Fibroblast of skin of scalp (primary cell): ENCODE data around the gene EIF6.
A peak's percentile ranks its signal among the peaks of the same experiment; 100 is the strongest.

Experiments
- DNase-seq: peaks from one replicate; pipeline ENCODE4 v3.0.0-alpha.2; 2013

The EIF6 gene

DNA sequence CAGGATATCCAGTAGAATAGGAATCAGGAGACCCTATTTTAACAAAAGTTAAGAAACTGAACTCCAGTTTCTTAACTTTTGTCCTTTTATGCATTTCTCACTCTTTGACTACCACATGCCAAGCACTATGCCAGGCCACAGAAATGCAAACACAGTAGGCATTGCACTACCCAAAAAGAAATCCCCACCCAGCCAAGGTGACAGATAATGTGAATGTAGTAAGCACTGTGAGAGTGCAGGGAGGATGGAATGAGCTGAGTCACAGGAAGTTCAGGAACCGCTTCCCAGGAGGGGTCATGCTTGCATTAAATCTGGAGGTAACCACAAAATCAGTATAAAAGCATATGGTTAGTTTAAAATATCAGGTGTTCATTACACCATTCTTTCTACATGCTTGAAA lies 27.7 kb upstream of the EIF6 start:
- DNase-seq: peak; percentile 87

GRCh38 chr20:35311822-35312221 lies 27.2 kb upstream of the EIF6 start:
- DNase-seq: no peak

DNA sequence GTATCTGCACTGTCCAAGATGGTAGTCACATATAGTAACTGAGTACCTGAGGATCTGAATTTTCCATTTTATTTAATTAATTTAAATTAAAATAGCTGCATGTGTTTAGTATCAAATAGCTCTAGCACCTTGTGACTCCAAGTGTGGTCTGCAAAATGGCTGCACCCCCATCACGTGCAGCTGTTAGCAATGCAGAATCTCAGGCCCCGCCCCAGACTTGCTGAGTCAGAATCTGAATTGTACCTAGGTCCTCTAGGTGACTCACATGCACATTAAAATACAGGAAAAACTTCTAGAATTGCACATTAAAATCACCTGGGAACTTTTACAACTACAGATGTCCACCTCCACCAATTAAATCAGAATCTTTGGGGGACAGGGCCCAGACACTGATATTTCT lies 26.8 kb upstream of the EIF6 start:
- no peak for DNase-seq

GRCh38 chr20:35307666-35308653 lies 23.4 kb upstream of the EIF6 start:
- peak; percentile 94 for DNase-seq

DNA sequence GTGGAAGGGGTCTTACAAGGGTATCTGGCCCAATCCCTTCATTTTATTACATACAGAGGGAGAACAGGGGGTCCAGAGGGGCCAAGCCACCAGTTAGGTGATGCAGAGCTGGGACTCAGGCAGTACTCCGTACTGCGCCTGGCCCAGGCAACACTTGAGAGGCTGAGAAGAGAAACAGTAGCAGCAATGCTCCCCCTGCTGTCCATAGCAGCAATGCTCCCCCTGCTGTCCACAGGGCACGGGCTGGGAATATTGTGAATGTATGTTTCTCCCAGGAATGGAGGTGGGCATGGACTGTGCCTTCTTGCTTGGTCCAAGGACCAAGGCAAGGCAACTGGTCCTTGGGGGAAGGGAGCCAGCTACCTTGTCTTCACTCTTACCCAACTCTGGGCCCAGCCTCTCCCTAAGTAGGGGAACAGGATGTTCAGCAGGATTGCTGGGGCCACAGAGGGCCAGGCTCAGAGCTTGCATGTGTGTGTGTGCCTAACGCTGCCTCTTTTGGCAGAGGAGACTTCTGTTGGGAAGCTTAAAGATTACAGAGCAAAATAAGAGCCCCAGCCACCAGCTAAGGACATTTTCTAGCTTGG lies 22.5 kb upstream of the EIF6 start:
- DNase-seq: peak; percentile 87

GRCh38 chr20:35305682-35306556 lies 21.3 kb upstream of the EIF6 start:
- DNase-seq: peak; percentile 100

GRCh38 chr20:35304956-35305355 lies 20.4 kb upstream of the EIF6 start:
- DNase-seq: no peak

- DNase-seq: peak; percentile 91
Observed at GRCh38 chr20:35303735-35304491, 19.3 kb upstream of the EIF6 start.

- DNase-seq: no peak
Observed at GRCh38 chr20:35303382-35303734, 18.8 kb upstream of the EIF6 start.

DNA sequence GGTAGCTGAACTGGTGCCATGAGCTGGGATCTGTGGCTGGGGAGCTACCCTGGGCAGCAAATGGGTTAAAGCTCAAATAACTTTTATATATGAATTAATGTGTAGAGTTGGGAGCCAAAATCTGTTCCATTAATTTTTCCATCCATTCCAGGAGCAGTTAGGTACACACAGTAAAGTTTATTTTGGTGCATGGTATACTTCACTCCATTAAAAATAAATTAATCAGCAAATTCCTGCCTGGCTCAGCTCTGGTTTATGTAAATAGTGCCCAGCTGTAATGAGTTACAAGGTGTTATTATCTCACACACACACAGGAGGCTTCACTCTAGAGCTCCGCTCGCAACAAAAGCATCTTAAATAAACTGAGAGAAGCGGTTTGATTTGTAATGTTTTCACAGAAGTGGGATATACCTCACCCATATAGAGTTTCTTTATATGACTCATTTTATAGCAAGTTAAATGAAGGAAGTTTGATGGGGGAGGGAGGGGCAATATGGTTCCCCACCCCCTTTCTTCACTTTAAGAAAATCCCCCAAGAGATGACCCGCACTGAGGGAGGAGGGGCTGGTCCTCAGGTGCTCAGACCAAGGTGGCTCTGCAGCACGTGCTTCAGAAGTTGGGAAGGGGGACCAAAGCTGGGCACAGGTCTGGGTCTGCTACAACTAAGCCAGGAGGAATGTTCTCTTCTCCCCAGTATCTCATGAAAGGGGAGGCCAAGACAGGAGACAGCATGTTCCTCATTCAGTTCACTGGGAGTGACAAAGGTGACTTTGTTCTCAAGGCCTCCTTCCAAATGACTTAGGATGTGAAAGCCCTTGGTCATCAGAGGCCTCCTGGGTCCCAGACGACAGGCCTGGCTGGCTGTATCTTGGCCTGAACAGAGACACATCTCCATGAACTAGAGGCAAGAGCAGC lies 18.1 kb upstream of the EIF6 start:
- peak; percentile 75 for DNase-seq

DNA sequence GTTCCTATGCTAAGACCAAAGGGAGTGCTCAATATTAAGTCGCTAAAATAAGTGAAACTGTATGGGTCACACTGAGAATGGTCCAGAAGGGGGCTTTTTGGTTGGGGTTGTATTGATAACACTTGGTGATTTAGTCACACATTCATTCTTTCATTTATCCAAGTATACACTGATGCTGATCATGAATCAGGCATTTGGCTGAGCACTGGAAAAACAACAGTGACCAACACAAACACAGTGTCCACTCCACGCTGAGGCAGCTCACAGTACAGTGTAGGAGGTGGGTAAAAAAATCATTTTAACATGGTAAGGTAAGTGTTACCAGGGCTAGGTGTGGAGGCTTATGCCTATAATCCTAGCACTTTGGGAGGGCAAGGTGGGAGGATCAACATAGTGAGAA lies 16.9 kb upstream of the EIF6 start:
- DNase-seq: no peak

DNA sequence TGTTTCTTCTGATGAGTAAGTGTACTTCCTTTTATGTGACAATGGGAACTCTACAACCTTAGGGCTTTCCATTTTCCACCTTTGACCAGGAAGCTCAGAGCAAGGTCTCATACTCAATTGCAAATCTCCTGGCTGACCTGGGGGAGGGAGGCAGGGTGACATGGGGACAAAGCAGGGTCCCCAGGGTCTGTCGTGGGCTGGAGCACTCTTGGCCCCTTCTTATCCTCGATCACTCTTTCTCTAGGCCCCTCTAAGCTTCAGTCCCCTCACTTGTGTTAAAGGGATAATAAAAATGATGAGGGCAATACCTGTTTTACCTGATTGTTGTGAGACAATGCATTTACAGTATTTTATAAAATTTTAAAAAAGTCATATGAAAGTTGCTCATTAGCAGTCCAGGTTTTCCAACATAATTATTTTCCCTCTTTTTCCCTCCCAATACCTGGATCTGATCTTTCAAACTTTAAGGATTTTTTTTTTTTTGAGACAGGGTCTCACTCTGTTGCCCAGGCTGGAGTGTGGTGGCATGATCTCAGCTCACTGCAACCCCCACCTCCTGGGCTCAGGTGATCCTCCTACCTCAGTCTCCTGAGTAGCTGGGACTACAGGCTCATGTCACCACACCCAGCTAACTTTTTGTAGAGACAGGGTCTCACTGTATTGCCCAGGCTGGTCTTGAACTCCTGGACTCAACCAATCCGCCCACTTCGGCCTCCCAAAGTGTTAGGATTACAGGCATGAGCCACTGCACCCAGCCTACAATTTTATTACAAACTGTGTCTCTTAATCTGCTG lies 16.1 kb upstream of the EIF6 start:
- no peak for DNase-seq

DNA sequence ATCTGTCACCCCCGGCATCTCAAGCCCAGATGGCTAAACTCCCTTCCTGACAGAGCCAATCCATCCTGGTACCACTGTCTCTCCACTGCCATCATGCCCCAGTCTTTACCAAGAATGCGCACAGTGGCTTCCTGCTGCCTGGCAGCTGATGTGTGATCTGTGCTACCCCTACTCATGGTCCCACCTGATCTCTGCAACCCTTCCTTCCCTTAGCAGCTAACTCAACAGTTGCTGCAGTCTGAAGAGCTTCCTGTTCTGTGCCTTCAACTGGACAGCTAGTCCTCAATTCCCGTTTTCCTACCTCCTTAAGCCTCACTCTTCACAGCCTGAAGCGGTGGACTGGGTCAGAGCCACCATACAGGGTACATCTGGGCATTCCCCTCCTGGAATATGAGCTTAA lies 15.2 kb upstream of the EIF6 start:
- DNase-seq: no peak

GRCh38 chr20:35298264-35298663 lies 13.7 kb upstream of the EIF6 start:
- DNase-seq: no peak

- DNase-seq: no peak
Observed at GRCh38 chr20:35297740-35298139, 13.2 kb upstream of the EIF6 start.

- no peak for DNase-seq
Observed at GRCh38 chr20:35297155-35297554, 12.6 kb upstream of the EIF6 start.

GRCh38 chr20:35296101-35296554 lies 11.6 kb upstream of the EIF6 start:
- DNase-seq: no peak

DNA sequence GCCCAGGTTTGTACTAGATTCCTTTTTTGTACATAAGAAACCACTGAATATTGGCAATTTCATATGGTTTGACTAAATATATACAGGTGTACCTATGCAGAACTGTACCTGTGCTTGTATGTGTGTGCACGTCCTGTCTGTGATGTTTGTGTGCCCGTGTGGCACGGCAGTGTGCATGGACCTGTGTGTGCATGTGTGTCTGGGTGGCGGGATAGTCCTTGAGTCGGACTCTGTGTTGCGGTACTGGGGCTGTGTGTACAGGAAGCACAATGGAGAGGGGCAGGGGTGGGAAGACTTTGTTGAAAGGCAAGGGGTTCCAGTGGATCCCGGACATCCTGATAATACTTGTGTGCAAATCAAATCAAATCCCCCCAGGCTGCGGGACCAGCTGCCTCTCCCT lies 11.1 kb upstream of the EIF6 start:
- DNase-seq: no peak

DNA sequence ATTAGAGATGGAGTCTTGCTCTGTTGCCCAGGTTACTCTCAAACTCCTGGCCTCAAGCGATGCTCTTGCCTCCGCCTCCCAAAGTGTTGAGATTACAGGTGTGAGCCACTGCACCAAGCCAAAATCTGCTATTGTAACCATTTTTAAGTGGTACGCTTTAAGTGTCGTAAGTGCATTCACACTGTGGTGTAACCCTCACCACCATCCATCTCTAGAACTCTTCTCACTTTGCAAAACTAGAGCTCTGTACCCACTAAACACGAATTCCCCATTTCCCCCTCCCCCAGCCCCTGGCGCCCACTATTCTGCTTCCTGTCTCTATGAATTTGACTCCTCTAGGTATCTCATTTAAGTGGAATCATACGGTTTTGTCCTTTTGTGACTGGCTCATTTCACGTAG lies 10.5 kb upstream of the EIF6 start:
- DNase-seq: no peak

DNA sequence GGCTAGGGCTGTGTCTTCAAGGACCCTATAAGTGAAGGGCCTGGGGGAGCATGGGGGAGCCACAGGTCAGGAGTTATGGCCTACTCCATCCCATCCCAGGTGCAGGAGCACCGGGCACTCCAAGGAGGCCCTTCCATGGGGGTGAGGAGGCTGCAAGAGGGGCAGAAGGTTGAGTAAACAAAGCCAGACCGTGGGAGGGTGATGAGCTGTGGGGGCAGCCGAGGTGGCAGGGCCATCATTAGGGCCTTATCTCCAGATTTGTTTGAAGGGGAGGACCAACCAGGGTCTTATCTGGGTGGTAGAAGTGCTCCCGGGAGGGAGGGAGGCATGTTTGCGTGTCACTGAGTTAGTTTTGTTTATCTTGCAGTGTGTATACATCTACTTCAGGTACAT lies 9.7 kb upstream of the EIF6 start:
- DNase-seq: no peak
